T-helper 22 cell (primary cell): ENCODE data around the gene CLDND2.

Experiments used
- DNase-seq: peaks from one replicate; pipeline ENCODE4 v3.0.0-alpha.2; 2020; ENCODE audit warnings: low read depth

CLDND2 gene

DNA sequence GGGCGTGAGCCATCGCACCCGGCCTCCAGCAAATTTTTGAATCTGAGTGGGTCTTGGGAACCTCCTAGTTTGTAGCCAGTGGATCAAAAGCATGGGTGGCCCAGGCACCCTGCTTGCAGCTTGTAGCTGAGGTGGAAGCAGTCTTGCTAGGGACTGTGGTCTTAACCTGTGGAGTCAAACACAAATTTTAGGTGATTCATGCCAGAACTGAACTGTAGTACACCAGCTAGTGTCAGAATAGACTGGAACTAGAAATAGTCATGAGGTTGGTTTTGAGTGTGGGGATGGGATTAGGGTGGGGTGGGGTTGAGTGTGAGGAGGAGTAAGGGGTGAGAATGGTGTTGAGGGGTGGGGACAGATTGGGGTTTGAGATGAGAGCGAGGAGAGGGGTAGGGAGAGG lies 13.2 kb upstream of the CLDND2 start:
- no peak for DNase-seq

DNA sequence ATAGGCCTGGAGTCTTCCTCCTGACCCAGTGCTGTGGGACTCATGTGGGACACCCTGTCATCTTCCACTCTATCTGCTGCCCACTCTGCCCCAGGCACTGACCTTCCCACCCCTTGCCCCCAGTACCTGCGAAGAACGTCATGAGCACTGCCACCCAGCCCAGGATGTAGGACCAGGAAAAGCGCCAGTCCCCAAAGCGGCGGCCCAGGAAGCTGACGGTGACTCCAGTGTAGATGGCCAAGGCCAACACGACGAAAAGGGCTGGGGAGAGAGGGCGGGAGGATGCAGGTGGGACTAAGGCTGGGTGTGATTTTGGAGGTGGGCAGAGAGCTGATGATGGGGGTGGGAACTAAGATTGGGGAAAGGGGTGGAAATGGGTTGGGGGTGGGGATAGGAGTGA lies 11.6 kb upstream of the CLDND2 start:
- DNase-seq = no peak

DNA sequence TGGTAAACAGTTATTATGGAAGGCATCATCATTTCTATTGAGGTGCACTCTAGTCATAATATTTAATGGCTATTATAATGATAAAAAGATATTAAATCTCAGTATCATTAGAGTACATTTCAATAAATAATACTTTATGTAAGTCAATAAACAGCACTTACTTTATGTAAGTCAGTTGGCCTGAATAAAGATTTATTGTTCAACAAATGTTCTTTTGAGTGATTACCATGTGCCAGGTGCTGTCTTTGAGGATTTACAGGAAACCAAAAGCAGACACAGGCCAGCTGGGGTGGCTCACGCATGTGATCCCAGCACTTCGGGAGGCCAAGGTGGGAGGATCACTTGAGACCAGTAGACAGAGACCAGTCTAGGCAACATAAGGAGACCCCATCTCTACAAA lies 8.6 kb upstream of the CLDND2 start:
- no peak for DNase-seq

DNA sequence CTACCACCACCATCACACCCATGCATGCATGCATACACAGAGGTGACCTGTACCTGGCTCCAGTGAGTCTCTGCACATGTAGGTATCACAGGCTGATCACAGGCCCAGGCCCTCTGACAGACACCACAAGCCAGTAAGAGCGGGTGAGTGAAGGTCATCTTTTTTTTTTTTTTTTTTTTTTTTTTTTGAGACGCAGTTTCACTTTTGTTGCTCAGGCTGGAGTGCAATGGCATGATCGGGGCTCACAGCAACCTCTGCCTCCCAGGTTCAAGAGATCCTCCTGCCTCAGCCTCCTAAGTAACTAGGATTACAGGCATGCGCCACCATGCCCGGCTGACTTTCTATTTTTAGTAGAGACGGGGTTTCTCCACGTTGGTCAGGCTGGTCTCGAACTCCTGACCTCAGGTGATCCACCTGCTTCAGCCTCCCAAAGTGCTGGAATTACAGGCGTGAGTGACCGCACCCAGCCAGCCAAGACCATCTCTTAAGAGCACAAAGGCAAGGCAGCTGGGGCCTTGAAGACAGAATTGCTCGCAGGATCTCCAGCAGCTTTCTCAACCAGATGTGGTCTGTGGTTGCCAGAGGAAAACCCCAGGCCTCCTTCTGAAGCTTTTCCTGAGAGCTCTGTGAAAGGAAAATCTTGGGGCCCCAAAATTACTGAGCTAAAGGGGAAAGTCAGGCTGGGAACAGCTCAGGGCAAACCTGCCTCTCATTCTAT lies 6.9 kb upstream of the CLDND2 start:
- no peak for DNase-seq

- peak; percentile 34 for DNase-seq
Measured at GRCh38 chr19:51372649-51373504, 4.1 kb upstream of the CLDND2 start, which contains the start of gene NKG7. Gene NKG7, minus strand, starts transcription at chr19:51372654. Its CDS starts 119 bp downstream, at chr19:51372535.

DNA sequence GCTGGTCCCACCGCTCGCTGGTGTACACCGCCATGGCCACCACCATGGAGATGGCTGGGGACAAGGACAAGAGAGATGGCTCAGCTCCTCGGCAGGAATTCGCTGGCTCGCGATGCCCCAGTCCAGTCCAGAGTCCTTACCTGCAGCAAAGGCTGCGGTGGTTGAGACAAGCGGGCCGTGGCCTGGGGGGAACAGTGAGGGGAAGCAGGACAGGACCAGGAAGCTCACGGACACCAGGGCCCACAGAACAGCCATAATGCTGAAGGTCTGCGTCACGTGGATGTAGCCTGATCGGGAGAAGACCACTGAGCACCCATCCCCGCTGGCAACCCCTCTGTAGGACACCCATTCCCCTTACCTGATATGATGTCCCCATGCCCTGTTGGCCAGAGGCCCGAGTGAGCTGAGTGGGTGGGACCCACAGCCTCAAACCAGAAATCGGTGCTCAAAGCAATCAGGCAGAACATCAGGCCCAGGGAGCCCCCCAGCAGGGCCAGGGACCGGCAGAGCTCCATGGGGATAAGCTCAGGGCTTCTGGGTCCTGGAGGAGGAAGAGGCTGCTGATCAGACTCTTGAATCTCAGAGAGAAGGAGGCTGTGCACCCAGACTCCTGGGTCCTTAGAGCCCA lies 3.3 kb upstream of the CLDND2 start:
- DNase-seq = no peak

GRCh38 chr19:51371186-51371690 lies 2.4 kb upstream of the CLDND2 start:
- DNase-seq = no peak

DNA sequence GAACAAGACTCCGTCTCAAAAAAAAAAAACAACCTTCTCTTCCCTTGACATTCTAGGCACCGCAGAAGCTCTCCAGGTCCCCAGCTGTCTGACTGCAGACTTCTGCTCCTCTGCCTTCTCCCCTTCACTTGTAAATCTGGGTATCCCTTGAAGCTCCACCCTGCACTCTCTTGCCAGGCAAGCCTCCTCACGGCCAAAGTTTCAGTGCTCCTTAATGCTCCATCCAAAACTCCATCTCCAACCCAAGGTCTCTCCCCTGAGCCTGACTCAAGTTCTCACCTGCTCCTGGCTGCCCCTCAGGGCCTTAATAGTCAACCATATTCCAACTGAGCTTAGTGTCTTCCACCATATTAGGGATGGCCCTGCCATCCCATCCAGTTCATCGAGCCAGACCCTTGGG lies 1.4 kb upstream of the CLDND2 start:
- DNase-seq = no peak

DNA sequence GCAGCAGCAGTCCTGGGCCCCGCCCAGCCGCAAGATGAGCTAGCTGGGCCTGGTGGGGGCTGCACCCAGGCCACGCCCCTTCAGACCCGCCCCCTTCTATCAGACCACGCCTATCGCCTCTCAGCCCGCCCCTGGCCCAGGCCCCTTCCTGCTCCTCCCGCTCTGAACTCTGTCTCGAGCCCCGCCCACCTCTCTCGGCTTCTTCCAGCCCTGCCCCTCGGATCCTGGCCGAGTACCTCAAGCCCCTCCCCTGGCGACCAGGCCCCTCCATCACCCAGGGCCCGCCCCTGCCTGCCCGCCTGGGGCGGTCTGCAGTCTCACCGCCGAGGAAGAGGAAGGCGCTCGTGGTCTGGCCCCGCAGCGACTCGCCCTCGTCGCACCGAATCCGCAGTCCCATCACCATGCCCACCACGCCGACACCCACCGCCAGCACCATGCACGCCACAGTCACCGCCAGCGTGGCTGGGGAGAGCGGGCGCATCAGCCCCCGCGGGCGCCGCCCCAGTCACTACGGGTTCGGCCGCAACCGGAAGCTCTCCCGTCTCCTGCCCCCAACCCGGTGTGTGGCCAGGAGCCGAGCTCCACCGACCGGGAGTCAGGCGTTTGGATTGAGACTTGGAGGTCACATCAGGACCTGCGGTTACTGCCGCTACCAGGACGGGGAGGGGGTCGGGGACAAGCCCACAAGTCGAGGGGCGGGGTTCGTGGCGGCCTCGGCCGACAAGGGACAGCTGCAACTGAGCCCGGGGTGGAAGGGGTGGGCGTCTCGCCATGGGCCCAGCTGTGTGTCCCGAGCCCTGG lies 1.0 kb downstream of the CLDND2 start:
- DNase-seq = peak; percentile 89

- DNase-seq = no peak
Measured at GRCh38 chr19:51367255-51367564, 1.6 kb downstream of the CLDND2 start.

GRCh38 chr19:51366389-51367254 lies 2.2 kb downstream of the CLDND2 start:
- DNase-seq = peak; percentile 91

DNA sequence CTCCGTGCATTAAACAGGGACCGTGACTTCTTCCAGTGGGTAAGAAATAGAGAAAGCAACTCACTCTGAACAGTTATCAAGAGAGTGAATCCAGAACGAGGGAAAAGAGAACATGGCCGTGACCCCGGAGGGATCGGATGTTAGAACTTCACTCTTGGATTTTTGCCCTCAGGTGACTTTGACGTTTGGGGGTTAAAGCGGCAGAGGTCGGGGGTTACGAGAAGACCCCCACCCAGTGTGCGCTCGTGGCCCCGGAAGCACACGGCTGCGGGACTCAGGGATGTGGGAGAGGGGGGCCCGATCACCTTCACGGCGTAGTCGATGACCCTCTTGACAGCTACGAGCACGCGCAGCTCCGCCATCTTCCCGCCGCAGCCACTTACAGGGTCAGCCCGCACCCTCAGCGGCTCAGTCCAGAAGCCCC lies 2.8 kb downstream of the CLDND2 start, which contains the start of gene ETFB:
ETFB (minus strand) TSS at position 424 of the 424 bp plus-strand sequence; CDS start at position 362, 62 bp downstream.
- no peak for DNase-seq

DNA sequence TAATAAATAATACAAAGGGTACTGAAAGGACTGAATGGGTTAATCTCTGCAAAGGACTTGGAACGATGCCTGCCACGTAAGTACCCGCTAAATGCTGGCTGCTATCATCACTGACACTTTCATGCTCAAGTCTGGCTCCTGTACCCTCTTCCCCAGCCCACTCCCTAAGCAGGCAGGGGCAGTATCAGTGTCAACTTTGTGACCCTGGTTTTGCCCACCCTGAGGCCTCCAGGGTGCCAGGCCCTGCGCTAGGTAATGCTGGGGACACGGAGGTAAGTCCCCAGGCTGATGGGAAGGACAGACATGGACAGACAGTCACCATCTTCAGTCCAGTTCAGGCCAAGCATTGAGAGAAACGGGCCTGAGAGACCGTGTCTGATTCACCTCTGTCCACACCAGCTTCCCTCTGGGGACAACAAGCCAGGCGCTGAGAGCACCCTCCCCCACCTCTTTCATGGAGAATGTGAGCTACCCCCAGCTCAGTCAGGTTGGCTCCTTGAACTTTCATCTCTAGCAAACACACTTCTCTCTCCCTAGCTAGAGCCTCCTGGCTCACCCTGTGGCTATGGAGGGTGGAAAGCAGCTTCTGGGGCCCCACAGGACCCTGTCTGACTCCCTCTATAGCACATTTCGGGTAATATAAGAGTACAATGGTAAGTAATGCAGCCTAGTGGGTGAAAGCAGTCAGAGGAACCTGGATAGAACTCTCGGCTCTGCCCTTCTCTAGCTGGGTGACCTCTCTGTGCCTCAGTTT lies 3.4 kb downstream of the CLDND2 start:
- DNase-seq = no peak

- no peak for DNase-seq
Measured at GRCh38 chr19:51364200-51365106, 4.3 kb downstream of the CLDND2 start.

- no peak for DNase-seq
Measured at GRCh38 chr19:51361239-51361638, 7.6 kb downstream of the CLDND2 start.

DNA sequence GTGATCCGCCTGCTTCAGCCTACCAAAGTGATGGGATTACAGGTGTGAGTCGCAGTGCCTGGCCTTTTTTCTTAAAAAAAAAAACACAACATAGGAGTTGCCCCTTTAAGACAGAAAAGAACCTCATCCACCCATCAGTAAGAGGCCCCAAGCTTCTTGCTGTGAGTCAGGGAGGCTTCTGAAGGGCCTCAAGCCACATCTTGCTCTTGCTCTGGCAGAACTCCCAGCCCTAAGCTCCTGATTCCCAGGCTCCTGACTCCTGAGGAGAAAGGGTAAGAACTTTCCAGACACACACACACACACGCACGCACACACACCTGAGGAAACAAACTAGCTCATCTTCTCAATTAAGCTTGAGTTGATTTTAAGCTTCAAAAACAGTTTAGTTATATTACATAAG lies 9.5 kb downstream of the CLDND2 start:
- no peak for DNase-seq

GRCh38 chr19:51357952-51358351 lies 10.9 kb downstream of the CLDND2 start:
- DNase-seq = no peak

DNA sequence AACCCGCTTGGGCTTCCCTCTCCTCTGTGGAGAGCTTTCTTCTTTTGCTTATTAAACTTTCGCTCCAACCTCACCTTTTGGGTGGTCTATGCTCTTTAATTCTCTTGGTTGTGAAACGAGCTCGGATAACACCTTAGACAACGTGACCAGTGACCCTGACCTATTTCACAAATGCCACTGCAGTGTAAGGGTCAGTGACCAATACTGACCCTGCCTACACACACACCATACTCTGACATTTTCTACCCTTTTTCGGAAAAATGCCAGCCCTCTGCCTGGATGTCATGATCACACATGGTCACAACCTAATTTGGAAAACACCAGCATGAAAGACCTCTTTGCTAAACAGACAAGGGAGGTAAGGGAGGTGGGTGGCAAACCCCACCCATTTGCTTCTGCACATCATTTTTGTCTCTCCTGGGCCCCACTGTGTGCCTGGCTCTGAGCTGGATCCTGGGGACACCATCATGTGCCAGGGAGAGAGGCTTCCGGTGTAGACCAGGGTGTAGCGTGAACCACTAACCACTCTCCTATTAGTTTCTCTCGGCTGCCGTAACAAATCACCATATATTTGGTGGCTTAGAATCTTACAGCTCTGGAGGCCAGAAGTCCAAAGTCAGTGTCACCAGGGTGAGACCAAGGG lies 12.5 kb downstream of the CLDND2 start:
- DNase-seq = no peak
